ENCODE measurements around the gene SPECC1. TPM values are rescaled to one million over a fixed set of nuclear protein-coding genes. Genes with fewer than 3 reads are reported as not detected.

SPECC1 gene
- total RNA-seq, 2 donors from 2014 or later, result 53.5 to 78.3 TPM

DNA sequence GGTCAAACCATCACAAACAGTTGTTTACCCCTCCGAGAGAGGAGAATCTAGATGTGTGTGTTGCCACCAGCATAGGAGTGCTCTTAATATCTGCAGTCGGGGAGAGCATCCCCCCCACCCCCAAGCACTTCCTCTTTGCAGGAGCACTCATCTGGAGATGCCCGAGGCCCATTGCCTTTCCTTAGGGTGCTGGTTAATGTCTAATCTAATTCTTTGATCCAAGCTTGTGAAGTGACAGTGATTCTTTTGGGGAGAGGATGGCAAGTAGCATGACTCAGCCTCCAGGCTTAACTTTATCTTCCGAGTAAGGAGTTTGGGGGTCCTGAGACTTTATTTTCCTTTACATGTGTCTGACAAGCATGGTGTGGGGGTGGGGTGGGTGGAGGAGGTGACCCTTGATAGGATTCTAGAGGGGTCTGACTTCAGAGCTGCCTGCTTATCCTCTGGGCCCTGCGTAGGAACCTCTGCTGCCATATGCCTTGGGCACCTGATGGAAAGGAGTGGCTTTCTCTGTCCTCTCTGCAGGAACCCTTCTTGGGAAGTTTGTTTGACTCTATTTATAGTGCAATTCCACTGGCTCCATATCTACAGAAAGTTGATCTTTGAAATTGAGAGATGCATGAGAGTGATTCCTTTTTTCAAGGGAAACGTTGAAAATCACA lies 207.1 kb downstream of the SPECC1 start:
- intact Hi-C loops (cut with DNase I), result no loop called here
- no peaks in the 10 kb centered on the region for H3K36me3 ChIP-seq
- no peak overlapping the region for H3K27ac ChIP-seq
- DNase-seq, result no peak
- no peaks in the 10 kb centered on the region for H3K4me1 ChIP-seq
- H3K27me3 ChIP-seq, result no peaks in the 10 kb centered on the region
- no peaks in the 10 kb centered on the region for H3K9me3 ChIP-seq
- H3K4me3 ChIP-seq, result no peak overlapping the region
- no peak overlapping the region for H3K9ac ChIP-seq (ENCODE audit: low read depth in 2 of 2, low read length in 2 of 2)
- TF ChIP-seq, protein P1, sequence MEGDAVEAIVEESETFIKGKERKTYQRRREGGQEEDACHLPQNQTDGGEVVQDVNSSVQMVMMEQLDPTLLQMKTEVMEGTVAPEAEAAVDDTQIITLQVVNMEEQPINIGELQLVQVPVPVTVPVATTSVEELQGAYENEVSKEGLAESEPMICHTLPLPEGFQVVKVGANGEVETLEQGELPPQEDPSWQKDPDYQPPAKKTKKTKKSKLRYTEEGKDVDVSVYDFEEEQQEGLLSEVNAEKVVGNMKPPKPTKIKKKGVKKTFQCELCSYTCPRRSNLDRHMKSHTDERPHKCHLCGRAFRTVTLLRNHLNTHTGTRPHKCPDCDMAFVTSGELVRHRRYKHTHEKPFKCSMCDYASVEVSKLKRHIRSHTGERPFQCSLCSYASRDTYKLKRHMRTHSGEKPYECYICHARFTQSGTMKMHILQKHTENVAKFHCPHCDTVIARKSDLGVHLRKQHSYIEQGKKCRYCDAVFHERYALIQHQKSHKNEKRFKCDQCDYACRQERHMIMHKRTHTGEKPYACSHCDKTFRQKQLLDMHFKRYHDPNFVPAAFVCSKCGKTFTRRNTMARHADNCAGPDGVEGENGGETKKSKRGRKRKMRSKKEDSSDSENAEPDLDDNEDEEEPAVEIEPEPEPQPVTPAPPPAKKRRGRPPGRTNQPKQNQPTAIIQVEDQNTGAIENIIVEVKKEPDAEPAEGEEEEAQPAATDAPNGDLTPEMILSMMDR (IDR thresholded peaks at IDR 0.05), result no peak

DNA sequence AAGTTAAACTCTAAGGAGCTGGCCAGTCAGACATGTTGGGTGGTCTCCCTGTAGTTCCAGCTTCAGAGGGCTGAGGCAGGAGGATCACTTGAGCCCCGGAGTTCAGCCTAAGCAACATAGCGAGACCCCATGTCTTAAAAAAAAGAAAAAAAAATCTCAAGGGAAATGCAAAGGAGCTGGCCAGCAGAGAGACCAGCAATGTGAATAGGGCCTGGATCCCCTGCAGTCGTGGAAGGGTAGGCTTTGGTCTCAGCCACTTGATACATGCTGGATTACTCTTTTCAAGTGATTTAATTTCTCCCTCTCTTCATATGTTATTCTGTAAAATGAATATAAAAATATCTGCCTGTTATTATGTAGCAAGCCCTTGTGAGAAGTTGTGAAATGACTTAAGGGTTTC lies 207.7 kb downstream of the SPECC1 start:
- Histone ChIP-seq H3K36me3 (no peaks in the 10 kb centered on the region), H3K9ac (ENCODE audit: low read depth in 2 of 2, low read length in 2 of 2) (no peak overlapping the region), H3K27me3 (no peaks in the 10 kb centered on the region), H3K4me3 (no peak overlapping the region), H3K9me3 (no peaks in the 10 kb centered on the region), H3K27ac (no peak overlapping the region), H3K4me1 (no peaks in the 10 kb centered on the region)
- intact Hi-C loops (cut with DNase I), result no loop called here
- TF ChIP-seq, protein P1 (IDR thresholded peaks at IDR 0.05), result no peak
- DNase-seq, result no peak

DNA sequence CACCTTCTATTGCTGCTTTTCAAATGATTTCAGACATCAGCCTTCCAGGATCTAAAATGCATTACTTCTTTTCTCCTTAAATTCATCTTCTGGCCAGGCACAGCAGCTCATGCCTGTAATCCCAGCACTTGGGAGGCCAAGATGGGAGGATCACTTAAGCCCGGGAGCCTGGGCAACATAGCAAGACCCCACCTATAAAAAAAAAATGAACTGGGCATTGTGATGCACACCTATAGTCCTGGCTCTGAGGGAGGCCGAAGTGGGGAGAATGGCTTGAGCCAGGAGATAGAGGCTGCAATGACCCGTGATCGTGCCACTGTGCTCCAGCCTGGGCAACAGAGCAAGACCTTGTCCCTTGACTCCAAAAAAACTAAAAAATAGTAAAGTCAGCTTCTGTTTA lies 208.5 kb downstream of the SPECC1 start:
- Histone ChIP-seq H3K4me1 (no peaks in the 10 kb centered on the region), H3K27me3 (no peaks in the 10 kb centered on the region), H3K9ac (ENCODE audit: low read depth in 2 of 2, low read length in 2 of 2) (no peak overlapping the region), H3K36me3 (no peaks in the 10 kb centered on the region), H3K27ac (no peak overlapping the region), H3K9me3 (no peaks in the 10 kb centered on the region), H3K4me3 (no peak overlapping the region)
- intact Hi-C loops (cut with DNase I), result no loop called here
- DNase-seq, result no peak
- TF ChIP-seq, protein P1 (IDR thresholded peaks at IDR 0.05), result no peak

DNA sequence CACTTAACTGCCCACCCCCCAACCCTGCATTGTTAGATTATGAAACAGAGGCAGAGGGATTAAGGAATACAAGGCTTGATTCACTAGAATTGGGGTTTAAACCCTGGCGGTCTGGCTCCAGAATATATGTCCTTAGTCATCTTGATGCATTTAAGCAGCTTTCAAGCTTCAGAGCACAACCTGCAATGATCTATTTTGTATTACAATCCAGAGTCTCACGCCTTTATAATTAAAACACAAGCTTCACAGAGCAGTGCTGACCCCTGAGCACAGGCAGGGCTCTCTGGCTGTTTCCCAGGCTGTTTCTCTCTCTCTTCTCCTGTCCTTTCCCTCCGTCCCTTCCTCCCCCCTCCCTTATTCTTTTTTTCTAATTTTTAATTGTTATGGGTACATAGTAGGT lies 209.1 kb downstream of the SPECC1 start:
- TF ChIP-seq, protein P1 (IDR thresholded peaks at IDR 0.05), result no peak
- no peaks in the 10 kb centered on the region for H3K36me3 ChIP-seq
- no peaks in the 10 kb centered on the region for H3K27me3 ChIP-seq
- H3K9me3 ChIP-seq, result no peaks in the 10 kb centered on the region
- H3K4me3 ChIP-seq, result no peak overlapping the region
- no peaks in the 10 kb centered on the region for H3K4me1 ChIP-seq
- DNase-seq, result no peak
- H3K27ac ChIP-seq, result no peak overlapping the region
- intact Hi-C loops (cut with DNase I), result no loop called here
- H3K9ac ChIP-seq (ENCODE audit: low read depth in 2 of 2, low read length in 2 of 2), result no peak overlapping the region

DNA sequence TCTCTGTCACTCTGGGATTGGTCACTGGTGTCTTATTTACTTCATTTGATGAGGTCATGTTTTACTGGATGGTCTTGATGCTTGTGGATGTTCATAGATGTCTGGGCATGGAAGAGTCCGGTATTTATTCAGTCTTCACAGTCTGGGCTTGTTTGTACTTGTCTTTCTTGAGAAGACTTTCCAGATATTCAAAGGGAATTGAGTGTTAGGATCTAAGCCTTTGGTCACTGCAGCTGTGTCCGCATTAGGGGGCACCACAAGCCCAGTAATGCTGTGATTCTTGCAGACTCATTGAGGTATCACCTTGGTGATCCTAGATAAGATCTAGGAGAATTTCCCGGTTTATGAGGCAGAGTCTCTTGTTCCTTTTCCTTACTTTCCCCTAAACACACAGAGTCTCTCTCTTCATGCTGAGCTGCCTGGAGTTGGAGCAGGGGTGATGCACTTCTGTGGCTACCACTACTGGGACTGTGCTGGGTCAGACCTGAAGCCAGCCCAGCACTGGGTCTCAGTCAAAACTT lies 214.7 kb downstream of the SPECC1 start:
- H3K27ac ChIP-seq, result no peak overlapping the region
- H3K4me3 ChIP-seq, result no peak overlapping the region
- DNase-seq, result no peak
- H3K27me3 ChIP-seq, result no peaks in the 10 kb centered on the region
- TF ChIP-seq, protein P1 (IDR thresholded peaks at IDR 0.05), result no peak
- H3K36me3 ChIP-seq, result no peaks in the 10 kb centered on the region
- H3K4me1 ChIP-seq, result no peaks in the 10 kb centered on the region
- intact Hi-C loops (cut with DNase I), result no loop called here
- no peaks in the 10 kb centered on the region for H3K9me3 ChIP-seq
- H3K9ac ChIP-seq (ENCODE audit: low read depth in 2 of 2, low read length in 2 of 2), result no peak overlapping the region
